Thymus (tissue), 11 donors: ENCODE measurements around the gene ELL2. TPM values are rescaled to one million over a fixed set of nuclear protein-coding genes. Genes with fewer than 3 reads are reported as not detected.
"Not testable (repeated sequence)": the region's sequence is repeated elsewhere in the genome, so short reads cannot be mapped to it uniquely, and the experiment has no call there.

Experiments used
- DNase-seq, 9 donors: peaks; one replicate each; pipeline ENCODE4 v3.0.0-alpha.2; 2013; ENCODE audit warnings: low spot score in 9 of 9, low read depth in 6 of 9, missing footprints in 1 of 9
- H3K27ac ChIP-seq, 2 donors: one replicate each; pipeline ENCODE4 v1.5.1; 2013; ENCODE audit warnings: control low read depth in 1 of 2, low read depth in 1 of 2, low read length in 1 of 2, mild to moderate bottlenecking in 1 of 2, moderate library complexity in 1 of 2
- H3K27me3 ChIP-seq, 2 donors: one replicate each; pipeline ENCODE4 v1.5.1; 2013; ENCODE audit warnings: low read length in 1 of 2; ENCODE audit not compliant: control insufficient read depth in 2 of 2, insufficient read depth in 1 of 2
- H3K36me3 ChIP-seq, 2 donors: one replicate each; pipeline ENCODE4 v1.5.1; 2013; ENCODE audit warnings: low read length in 1 of 2, mild to moderate bottlenecking in 1 of 2, moderate library complexity in 1 of 2; ENCODE audit not compliant: control insufficient read depth in 2 of 2, insufficient read depth in 2 of 2
- H3K4me1 ChIP-seq, 2 donors: one replicate each; pipeline ENCODE4 v1.5.1; 2013; ENCODE audit warnings: low read length in 2 of 2; ENCODE audit not compliant: control insufficient read depth in 2 of 2, insufficient read depth in 2 of 2
- H3K4me3 ChIP-seq, 2 donors: one replicate each; pipeline ENCODE4 v1.5.1; 2013; ENCODE audit warnings: low read length in 2 of 2, control low read depth in 1 of 2, mild to moderate bottlenecking in 1 of 2
- H3K9me3 ChIP-seq, 2 donors: one replicate each; pipeline ENCODE4 v1.5.1; 2013; ENCODE audit warnings: low read length in 1 of 2, mild to moderate bottlenecking in 1 of 2; ENCODE audit not compliant: control insufficient read depth in 2 of 2, insufficient read depth in 1 of 2
- WGBS: extraction: QIAGEN DNeasy Blood & Tissue Kit; methylation state at CpG from one replicate; pipeline ENCODE4 v1.1.7; 2013; 5-methylcytosine and 5-hydroxymethylcytosine counted together
- polyA plus RNA-seq: library from polyadenylated mRNA; stranded (reverse); fragments of 200-250 nt; gene quantifications from one replicate; pipeline ENCODE4 v1.2.3, GENCODE V29; 2013
- total RNA-seq: library from RNA; stranded (reverse); fragments of 120-200 nt; gene quantifications from one replicate; pipeline ENCODE4 v1.2.4, GENCODE V29; 2013
- donor health status: healthy.

ELL2 gene
- total and polyA plus RNA-seq, 2 donors: 9.3 to 22.5 TPM

GRCh38 chr5:95930141-95930930, 31.3 kb downstream of the ELL2 start:
- Histone ChIP-seq H3K27ac (peak overlapping the region in 1 of 2 donors; percentile 53), H3K27me3 (no peaks in the 10 kb centered on the region), H3K36me3 (no peaks in the 10 kb centered on the region), H3K4me1 (peaks cover 0 to 9% of the 10 kb centered on the region in 2 donors), H3K9me3 (no peaks in the 10 kb centered on the region), H3K4me3 (no peak overlapping the region)
- DNase-seq: peak in 1 of 9 donors; percentile 18
- WGBS: 95% methylated on average over 4 of the region's 4 CpGs

- no peaks in the 10 kb centered on the region for H3K36me3 ChIP-seq
- no peaks in the 10 kb centered on the region for H3K27me3 ChIP-seq
- H3K4me1 ChIP-seq: peaks cover 0 to 14% of the 10 kb centered on the region in 2 donors
- no peak overlapping the region for H3K4me3 ChIP-seq
- 99% methylated on average over 7 of the region's 7 CpGs for WGBS
- H3K27ac ChIP-seq: no peak overlapping the region
- no peaks in the 10 kb centered on the region for H3K9me3 ChIP-seq
- no peak for DNase-seq
These were observed 32.9 kb downstream of the ELL2 start for GRCh38 chr5:95928724-95929253.

GRCh38 chr5:95927927-95928723, 33.5 kb downstream of the ELL2 start:
- Histone ChIP-seq H3K4me3 (no peak overlapping the region), H3K27ac (peak overlapping the region in 1 of 2 donors; percentile 53), H3K4me1 (peaks cover 0 to 14% of the 10 kb centered on the region in 2 donors), H3K9me3 (no peaks in the 10 kb centered on the region), H3K27me3 (no peaks in the 10 kb centered on the region), H3K36me3 (no peaks in the 10 kb centered on the region)
- DNase-seq: peak in 1 of 9 donors; percentile 18
- WGBS: 75% methylated on average over 6 of the region's 6 CpGs

- whole genome bisulfite sequencing: 94% methylated on average over 13 of the region's 13 CpGs
- DNase-seq, H3K36me3 ChIP-seq, H3K27me3 ChIP-seq, H3K27ac ChIP-seq, H3K4me3 ChIP-seq, H3K9me3 ChIP-seq: not testable (repeated sequence)
- H3K4me1 ChIP-seq: peaks cover 0 to 14% of the 10 kb centered on the region in 2 donors
These were observed 34.4 kb downstream of the ELL2 start for GRCh38 chr5:95927300-95927699.

GRCh38 chr5:95925939-95926338, 35.7 kb downstream of the ELL2 start:
- no peaks in the 10 kb centered on the region for H3K36me3 ChIP-seq
- H3K4me1 ChIP-seq: peaks cover 0 to 11% of the 10 kb centered on the region in 2 donors
- no peak for DNase-seq
- H3K27ac ChIP-seq: no peak overlapping the region
- no peaks in the 10 kb centered on the region for H3K27me3 ChIP-seq
- H3K4me3 ChIP-seq: no peak overlapping the region
- H3K9me3 ChIP-seq: no peaks in the 10 kb centered on the region

GRCh38 chr5:95925378-95925744, 36.3 kb downstream of the ELL2 start:
- Histone ChIP-seq H3K36me3 (no peaks in the 10 kb centered on the region), H3K4me3 (no peak overlapping the region), H3K27ac (no peak overlapping the region), H3K4me1 (peaks cover 0 to 11% of the 10 kb centered on the region in 2 donors), H3K27me3 (no peaks in the 10 kb centered on the region), H3K9me3 (no peaks in the 10 kb centered on the region)
- DNase-seq: no peak
- WGBS: 98% methylated on average over 2 of the region's 2 CpGs

- peaks cover 0 to 7% of the 10 kb centered on the region in 2 donors for H3K4me1 ChIP-seq
- no peak overlapping the region for H3K27ac ChIP-seq
- H3K27me3 ChIP-seq: no peaks in the 10 kb centered on the region
- 72% methylated on average over 4 of the region's 4 CpGs for WGBS
- no peak overlapping the region for H3K4me3 ChIP-seq
- H3K9me3 ChIP-seq: no peaks in the 10 kb centered on the region
- H3K36me3 ChIP-seq: no peaks in the 10 kb centered on the region
- DNase-seq: no peak
These were observed 36.8 kb downstream of the ELL2 start for GRCh38 chr5:95924720-95925377.

GRCh38 chr5:95923918-95924544, 37.6 kb downstream of the ELL2 start:
- Histone ChIP-seq H3K27me3 (no peaks in the 10 kb centered on the region), H3K27ac (no peak overlapping the region), H3K4me3 (no peak overlapping the region), H3K4me1 (peaks cover 0 to 5% of the 10 kb centered on the region in 2 donors), H3K9me3 (no peaks in the 10 kb centered on the region), H3K36me3 (no peaks in the 10 kb centered on the region)
- WGBS: 67% methylated on average over 2 of the region's 2 CpGs
- no peak for DNase-seq
